Mammary epithelial cell (primary cell): ENCODE data around the gene EPHA6.

ENCODE experiments used
- EZH2 ChIP-seq: IDR thresholded peaks from 2 replicates; pipeline ENCODE4 v1.6.1; 2012; ENCODE audit warnings: low read length, inconsistent platforms, borderline replicate concordance
- TF ChIP-seq, protein P1 (sequence below), 2 donors: IDR thresholded peaks in 1 of 2; conservative IDR thresholded peaks in 1 of 2; 2 replicates each; pipeline ENCODE4 v1.5.1; 2011 to 2012; ENCODE audit warnings: inconsistent platforms in 2 of 2, low read length in 2 of 2, mild to moderate bottlenecking in 2 of 2, control low read depth in 1 of 2, low read depth in 1 of 2; ENCODE audit not compliant: insufficient read depth in 1 of 2; ENCODE audit errors: extremely low read depth in 1 of 2

DNA sequence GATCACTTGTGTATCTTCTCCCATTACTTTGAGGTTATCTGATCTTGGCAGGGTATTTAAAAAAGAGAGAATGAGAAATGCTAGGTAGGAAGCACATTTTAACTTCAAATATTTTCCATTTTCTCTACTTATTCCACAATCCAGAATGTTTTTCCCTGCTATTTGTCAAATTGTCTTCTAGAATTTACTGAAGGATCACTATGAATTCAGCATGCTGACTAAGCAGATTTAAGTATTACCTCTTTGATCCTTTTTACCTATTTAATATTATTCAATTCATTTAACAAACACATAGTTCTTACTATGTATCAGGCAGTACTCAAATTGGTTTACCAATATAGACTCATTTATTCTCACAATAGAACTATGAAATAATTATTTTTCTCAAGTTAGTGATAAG, 486.7 kb downstream of the EPHA6 start:
- TF ChIP-seq, protein P1, sequence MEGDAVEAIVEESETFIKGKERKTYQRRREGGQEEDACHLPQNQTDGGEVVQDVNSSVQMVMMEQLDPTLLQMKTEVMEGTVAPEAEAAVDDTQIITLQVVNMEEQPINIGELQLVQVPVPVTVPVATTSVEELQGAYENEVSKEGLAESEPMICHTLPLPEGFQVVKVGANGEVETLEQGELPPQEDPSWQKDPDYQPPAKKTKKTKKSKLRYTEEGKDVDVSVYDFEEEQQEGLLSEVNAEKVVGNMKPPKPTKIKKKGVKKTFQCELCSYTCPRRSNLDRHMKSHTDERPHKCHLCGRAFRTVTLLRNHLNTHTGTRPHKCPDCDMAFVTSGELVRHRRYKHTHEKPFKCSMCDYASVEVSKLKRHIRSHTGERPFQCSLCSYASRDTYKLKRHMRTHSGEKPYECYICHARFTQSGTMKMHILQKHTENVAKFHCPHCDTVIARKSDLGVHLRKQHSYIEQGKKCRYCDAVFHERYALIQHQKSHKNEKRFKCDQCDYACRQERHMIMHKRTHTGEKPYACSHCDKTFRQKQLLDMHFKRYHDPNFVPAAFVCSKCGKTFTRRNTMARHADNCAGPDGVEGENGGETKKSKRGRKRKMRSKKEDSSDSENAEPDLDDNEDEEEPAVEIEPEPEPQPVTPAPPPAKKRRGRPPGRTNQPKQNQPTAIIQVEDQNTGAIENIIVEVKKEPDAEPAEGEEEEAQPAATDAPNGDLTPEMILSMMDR (conservative IDR thresholded peaks at IDR 0.05 in 1 of 2, IDR thresholded peaks at IDR 0.05 in 1 of 2; ENCODE audit: extremely low read depth in 1 of 2, insufficient read depth in 1 of 2, low read depth in 1 of 2, low read length in 2 of 2), result no peak
- no peak for TF ChIP-seq EZH2
